Measurements from ENCODE around the gene OGFOD2.

OGFOD2 gene

GRCh38 chr12:122978507-122978955 lies 3.5 kb downstream of the OGFOD2 start:
- no peak overlapping the region for H3K4me2 ChIP-seq (ENCODE audit: low read depth, low read length)
- no peaks in the 10 kb centered on the region for H3K36me3 ChIP-seq (replicated peaks; ENCODE audit: insufficient read depth, low read length)
- H3K9ac ChIP-seq (ENCODE audit: low read length): no peak overlapping the region

GRCh38 chr12:122979001-122979907 lies 4.2 kb downstream of the OGFOD2 start:
- H3K4me2 ChIP-seq (ENCODE audit: low read depth, low read length): peak overlapping the region; percentile 79
- no peaks in the 10 kb centered on the region for H3K27me3 ChIP-seq (replicated peaks; ENCODE audit: insufficient read depth, low read length)
- no peak overlapping the region for H3K27ac ChIP-seq (ENCODE audit: low read length)
- H3K9me2 ChIP-seq (replicated peaks; ENCODE audit: insufficient read depth, low read length): no peaks in the 10 kb centered on the region
- H3K4me1 ChIP-seq (ENCODE audit: low read length): no peaks in the 10 kb centered on the region
- peak overlapping the region; percentile 74 for H3K4me3 ChIP-seq (ENCODE audit: low read length)
- H4K20me1 ChIP-seq (ENCODE audit: insufficient read depth, low read length): no peaks in the 10 kb centered on the region
- H3K36me3 ChIP-seq (replicated peaks; ENCODE audit: insufficient read depth, low read length): no peaks in the 10 kb centered on the region
- H3F3A ChIP-seq (ENCODE audit: insufficient read depth, low read length): 0 out of 2 replicates have a peak, but pooled peaks cover 2% of the 10 kb centered on the region
- H3K9me3 ChIP-seq (replicated peaks; ENCODE audit: insufficient read depth, low read length): no peaks in the 10 kb centered on the region
- peak overlapping the region; percentile 69; the same call in 1 of the 2 replicates for H2AFZ ChIP-seq (ENCODE audit: low read length)
- no peak for TF ChIP-seq CTCF (IDR thresholded peaks at IDR 0.05; ENCODE audit: low read length)
- TF ChIP-seq EZH2 (optimal IDR thresholded peaks at IDR 0.05; ENCODE audit: low read depth, low read length): no peak
- no peak for TF ChIP-seq EZH2phosphoT487 (IDR thresholded peaks at IDR 0.05; ENCODE audit: low read length)
- no peak for DNase-seq
- peaks cover 40% of the 10 kb centered on the region for H3K79me2 ChIP-seq (ENCODE audit: low read length)
- H3K9ac ChIP-seq (ENCODE audit: low read length): peak overlapping the region; percentile 75; the same call in 1 of the 2 replicates

More at GRCh38 chr12:122978507-122978955, 3.5 kb downstream of the OGFOD2 start:
- H3K4me1 ChIP-seq (ENCODE audit: low read length): no peaks in the 10 kb centered on the region
- no peaks in the 10 kb centered on the region for H4K20me1 ChIP-seq (ENCODE audit: insufficient read depth, low read length)
- DNase-seq: no peak
- H2AFZ ChIP-seq (ENCODE audit: low read length): no peak overlapping the region
- 0 out of 2 replicates have a peak, but pooled peaks cover 2% of the 10 kb centered on the region for H3F3A ChIP-seq (ENCODE audit: insufficient read depth, low read length)
- H3K27ac ChIP-seq (ENCODE audit: low read length): no peak overlapping the region
- H3K79me2 ChIP-seq (ENCODE audit: low read length): peaks cover 40% of the 10 kb centered on the region
- H3K9me3 ChIP-seq (replicated peaks; ENCODE audit: insufficient read depth, low read length): no peaks in the 10 kb centered on the region
- H3K27me3 ChIP-seq (replicated peaks; ENCODE audit: insufficient read depth, low read length): no peaks in the 10 kb centered on the region
- H3K9me2 ChIP-seq (replicated peaks; ENCODE audit: insufficient read depth, low read length): no peaks in the 10 kb centered on the region
- H3K4me3 ChIP-seq (ENCODE audit: low read length): no peak overlapping the region
- TF ChIP-seq EZH2 (optimal IDR thresholded peaks at IDR 0.05; ENCODE audit: low read depth, low read length) (no peak), CTCF (IDR thresholded peaks at IDR 0.05; ENCODE audit: low read length) (no peak), EZH2phosphoT487 (IDR thresholded peaks at IDR 0.05; ENCODE audit: low read length) (no peak)

- Histone ChIP-seq H3K4me2 (ENCODE audit: low read depth, low read length) (peak overlapping the region; percentile 79), H3K9me2 (replicated peaks; ENCODE audit: insufficient read depth, low read length) (no peaks in the 10 kb centered on the region), H3K27ac (ENCODE audit: low read length) (no peak overlapping the region), H3F3A (ENCODE audit: insufficient read depth, low read length) (no peaks in the 10 kb centered on the region), H2AFZ (ENCODE audit: low read length) (peak overlapping the region; percentile 69), H3K9me3 (replicated peaks; ENCODE audit: insufficient read depth, low read length) (no peaks in the 10 kb centered on the region), H3K79me2 (ENCODE audit: low read length) (peaks cover 40% of the 10 kb centered on the region), H3K4me3 (ENCODE audit: low read length) (peak overlapping the region; percentile 74), H3K4me1 (ENCODE audit: low read length) (no peaks in the 10 kb centered on the region), H4K20me1 (ENCODE audit: insufficient read depth, low read length) (no peaks in the 10 kb centered on the region), H3K27me3 (replicated peaks; ENCODE audit: insufficient read depth, low read length) (no peaks in the 10 kb centered on the region), H3K36me3 (replicated peaks; ENCODE audit: insufficient read depth, low read length) (no peaks in the 10 kb centered on the region), H3K9ac (ENCODE audit: low read length) (peak overlapping the region; percentile 75)
- TF ChIP-seq EZH2 (optimal IDR thresholded peaks at IDR 0.05; ENCODE audit: low read depth, low read length) (no peak), EZH2phosphoT487 (IDR thresholded peaks at IDR 0.05; ENCODE audit: low read length) (no peak), CTCF (IDR thresholded peaks at IDR 0.05; ENCODE audit: low read length) (no peak)
- DNase-seq: no peak
These were observed 4.8 kb downstream of the OGFOD2 start for GRCh38 chr12:122979908-122980182.

Measured in MM.1S (cell line).